ENCODE data around the gene VPS41.

- TF ChIP-seq CTCF (IDR thresholded peaks at IDR 0.05) (no peak), POLR2A (IDR thresholded peaks at IDR 0.05) (no peak)
Observed at GRCh38 chr7:38756521-38756920, 152.5 kb downstream of the VPS41 start.
